Astrocyte (in vitro differentiated cells and primary cell): Measurements from ENCODE around the gene CGB3. TPM values are rescaled to one million over a fixed set of nuclear protein-coding genes. Genes with fewer than 3 reads are reported as not detected.

Source experiments
- DNase-seq: peaks from one replicate; pipeline ENCODE4 v3.0.0-alpha.2; 2010; ENCODE audit warnings: low read depth
- FAIRE-seq: peaks from 2 replicates; lab custom pipeline; 2011; peaks lifted over from hg19 to GRCh38; lab: Jason Lieb, UNC
- H2AFZ ChIP-seq: 2 replicates; pipeline ENCODE4 v1.6.0; 2012; ENCODE audit warnings: low read depth, low read length, inconsistent platforms
- H3K27ac ChIP-seq: 2 replicates; pipeline ENCODE4 v1.5.1; 2011; ENCODE audit warnings: low read depth, low read length, inconsistent platforms
- H3K27me3 ChIP-seq: 2 replicates; pipeline ENCODE4 v1.6.0; 2011; ENCODE audit warnings: low read length, inconsistent platforms; ENCODE audit not compliant: insufficient read depth
- H3K36me3 ChIP-seq: 2 replicates; pipeline ENCODE4 v1.5.1; 2011; ENCODE audit warnings: low read length, inconsistent platforms; ENCODE audit not compliant: insufficient read depth
- H3K4me1 ChIP-seq: 2 replicates; pipeline ENCODE4 v1.5.1; 2011; ENCODE audit warnings: low read length, inconsistent platforms; ENCODE audit not compliant: insufficient read depth
- H3K4me2 ChIP-seq: 2 replicates; pipeline ENCODE4 v1.6.0; 2012; ENCODE audit warnings: low read length, inconsistent platforms
- H3K4me3 ChIP-seq: 2 replicates; pipeline ENCODE4 v1.5.1; 2011; ENCODE audit warnings: low read depth, mild to moderate bottlenecking, low read length, inconsistent platforms; ENCODE audit not compliant: insufficient read depth
- H3K79me2 ChIP-seq: 2 replicates; pipeline ENCODE4 v1.6.0; 2012; ENCODE audit warnings: mild to moderate bottlenecking, low read length, inconsistent platforms; ENCODE audit not compliant: insufficient read depth
- H3K9ac ChIP-seq: 2 replicates; pipeline ENCODE4 v1.6.0; 2012; ENCODE audit warnings: mild to moderate bottlenecking, low read length, inconsistent platforms
- H3K9me3 ChIP-seq: 2 replicates; pipeline ENCODE4 v1.5.1; 2012; ENCODE audit warnings: low read depth, mild to moderate bottlenecking, low read length, inconsistent platforms; ENCODE audit not compliant: insufficient read depth
- H4K20me1 ChIP-seq: 2 replicates; pipeline ENCODE4 v1.6.0; 2012; ENCODE audit warnings: low read length, inconsistent platforms; ENCODE audit not compliant: insufficient read depth
- H3K27ac Mint-ChIP-seq: one replicate; pipeline ENCODE4 v1.8.0; 2021; ENCODE audit warnings: mild to moderate bottlenecking, mixed read lengths; ENCODE audit not compliant: unreplicated experiment
- H3K27me3 Mint-ChIP-seq: one replicate; pipeline ENCODE4 v1.8.0; 2021; ENCODE audit warnings: low read depth, mixed read lengths; ENCODE audit not compliant: unreplicated experiment
- H3K36me3 Mint-ChIP-seq: one replicate; pipeline ENCODE4 v1.8.0; 2021; ENCODE audit warnings: low read depth, mixed read lengths; ENCODE audit not compliant: unreplicated experiment
- H3K4me1 Mint-ChIP-seq: one replicate; pipeline ENCODE4 v1.8.0; 2021; ENCODE audit warnings: low read depth, mixed read lengths; ENCODE audit not compliant: unreplicated experiment
- H3K4me3 Mint-ChIP-seq: one replicate; pipeline ENCODE4 v1.8.0; 2021; ENCODE audit warnings: mild to moderate bottlenecking, moderate library complexity, mixed read lengths; ENCODE audit not compliant: unreplicated experiment
- H3K9me3 Mint-ChIP-seq: one replicate; pipeline ENCODE4 v1.8.0; 2021; ENCODE audit warnings: mild to moderate bottlenecking, mixed read lengths; ENCODE audit not compliant: unreplicated experiment
- CTCF ChIP-seq: IDR thresholded peaks from 2 replicates; pipeline ENCODE4 v1.5.1; 2011; ENCODE audit warnings: low read depth, mild to moderate bottlenecking, inconsistent platforms, low read length, moderate library complexity; ENCODE audit not compliant: insufficient read depth
- EZH2 ChIP-seq: IDR thresholded peaks from 2 replicates; pipeline ENCODE4 v1.6.1; 2012; ENCODE audit warnings: mild to moderate bottlenecking, low read length, inconsistent platforms; ENCODE audit not compliant: insufficient read depth
- total RNA-seq: library from RNA; stranded (reverse); gene quantifications from 2 replicates; pipeline ENCODE4 v1.2.1, GENCODE V29; 2021

The CGB3 gene
- total RNA-seq, 1 donor from 2014 or later = 3.6 TPM

GRCh38 chr19:49020931-49021895 is 2.9 kb downstream of the CGB3 start:
- FAIRE-seq = no peak
- Mint-ChIP-seq H3K27ac (peak overlapping the region; percentile 37), H3K4me3 (no peak overlapping the region), H3K36me3 (peaks cover 6% of the 10 kb centered on the region), H3K27me3 (peaks cover 2% of the 10 kb centered on the region), H3K9me3 (no peaks in the 10 kb centered on the region), H3K4me1 (peaks cover 20% of the 10 kb centered on the region)
- no peak overlapping the region for H3K27ac ChIP-seq
- TF ChIP-seq CTCF (no peak), EZH2 (no peak)
- H3K79me2 ChIP-seq = no peaks in the 10 kb centered on the region
- H2AFZ ChIP-seq = no peak overlapping the region
- no peaks in the 10 kb centered on the region for H3K27me3 ChIP-seq
- no peak for DNase-seq
- H4K20me1 ChIP-seq = no peaks in the 10 kb centered on the region
- no peaks in the 10 kb centered on the region for H3K9me3 ChIP-seq
- no peak overlapping the region for H3K9ac ChIP-seq
- peaks cover 22% of the 10 kb centered on the region for H3K4me1 ChIP-seq
- H3K36me3 ChIP-seq = no peaks in the 10 kb centered on the region
- H3K4me2 ChIP-seq = no peak overlapping the region
- no peak overlapping the region for H3K4me3 ChIP-seq

- peaks cover 14% of the 10 kb centered on the region for H3K4me1 Mint-ChIP-seq
- Histone ChIP-seq H3K9ac (no peak overlapping the region), H2AFZ (no peak overlapping the region), H3K4me3 (no peak overlapping the region), H3K36me3 (peaks cover 4% of the 10 kb centered on the region), H3K79me2 (no peaks in the 10 kb centered on the region), H3K27ac (no peak overlapping the region), H3K4me2 (no peak overlapping the region), H4K20me1 (no peaks in the 10 kb centered on the region), H3K9me3 (no peaks in the 10 kb centered on the region), H3K27me3 (no peaks in the 10 kb centered on the region), H3K4me1 (peaks cover 18% of the 10 kb centered on the region)
- no peak for DNase-seq
- peak overlapping the region; percentile 27 for H3K4me3 Mint-ChIP-seq
- FAIRE-seq = no peak
- H3K9me3 Mint-ChIP-seq = no peaks in the 10 kb centered on the region
- peaks cover 2% of the 10 kb centered on the region for H3K27me3 Mint-ChIP-seq
- TF ChIP-seq EZH2 (no peak), CTCF (no peak)
- H3K36me3 Mint-ChIP-seq = peaks cover 14% of the 10 kb centered on the region
- no peak overlapping the region for H3K27ac Mint-ChIP-seq
Observed at GRCh38 chr19:49020342-49020741, 3.8 kb downstream of the CGB3 start.
